ENCODE measurements around the gene PHLDA3.

DNA sequence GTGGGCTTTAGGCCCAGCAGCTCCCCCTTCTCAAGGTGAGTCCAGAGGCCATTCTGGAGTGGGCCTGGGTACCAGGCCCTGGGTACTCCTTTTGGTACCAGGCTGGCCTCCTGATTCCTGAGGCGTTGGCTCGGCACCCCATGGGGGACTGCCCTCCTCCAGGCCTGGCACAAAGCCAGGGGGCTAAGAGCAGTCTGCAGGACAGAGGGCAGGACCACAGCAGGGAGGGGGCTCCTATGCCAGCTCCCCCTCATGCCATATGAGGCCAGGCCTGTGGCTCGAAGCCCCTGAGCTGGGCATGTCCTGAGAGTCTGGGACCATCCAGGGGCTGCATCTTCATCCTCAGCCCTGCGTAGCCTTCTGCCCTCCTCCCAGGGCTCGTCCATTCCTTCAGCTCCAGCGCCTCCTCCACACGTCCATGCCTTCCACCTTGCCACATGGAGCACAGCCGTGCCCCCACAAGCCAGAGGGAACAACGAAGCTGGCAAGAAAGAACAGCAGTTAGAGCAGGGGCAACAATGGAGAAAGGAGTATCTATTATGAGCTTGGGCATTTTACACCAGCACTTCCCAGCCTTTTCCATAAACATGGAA is 3.2 kb downstream of the PHLDA3 start:
- TF ChIP-seq, protein P1, sequence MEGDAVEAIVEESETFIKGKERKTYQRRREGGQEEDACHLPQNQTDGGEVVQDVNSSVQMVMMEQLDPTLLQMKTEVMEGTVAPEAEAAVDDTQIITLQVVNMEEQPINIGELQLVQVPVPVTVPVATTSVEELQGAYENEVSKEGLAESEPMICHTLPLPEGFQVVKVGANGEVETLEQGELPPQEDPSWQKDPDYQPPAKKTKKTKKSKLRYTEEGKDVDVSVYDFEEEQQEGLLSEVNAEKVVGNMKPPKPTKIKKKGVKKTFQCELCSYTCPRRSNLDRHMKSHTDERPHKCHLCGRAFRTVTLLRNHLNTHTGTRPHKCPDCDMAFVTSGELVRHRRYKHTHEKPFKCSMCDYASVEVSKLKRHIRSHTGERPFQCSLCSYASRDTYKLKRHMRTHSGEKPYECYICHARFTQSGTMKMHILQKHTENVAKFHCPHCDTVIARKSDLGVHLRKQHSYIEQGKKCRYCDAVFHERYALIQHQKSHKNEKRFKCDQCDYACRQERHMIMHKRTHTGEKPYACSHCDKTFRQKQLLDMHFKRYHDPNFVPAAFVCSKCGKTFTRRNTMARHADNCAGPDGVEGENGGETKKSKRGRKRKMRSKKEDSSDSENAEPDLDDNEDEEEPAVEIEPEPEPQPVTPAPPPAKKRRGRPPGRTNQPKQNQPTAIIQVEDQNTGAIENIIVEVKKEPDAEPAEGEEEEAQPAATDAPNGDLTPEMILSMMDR (IDR thresholded peaks at IDR 0.05; ENCODE audit: poor library complexity, severe bottlenecking), result no peak
- TF ChIP-seq POLR2AphosphoS5 (IDR thresholded peaks at IDR 0.05) (no peak), EZH2 (IDR thresholded peaks at IDR 0.05; ENCODE audit: borderline replicate concordance, insufficient read depth, low read length, poor library complexity, severe bottlenecking) (no peak), MXI1 (conservative IDR thresholded peaks at IDR 0.05; ENCODE audit: poor library complexity, severe bottlenecking) (no peak), RAD21 (conservative IDR thresholded peaks at IDR 0.05) (no peak), EP300 (conservative IDR thresholded peaks at IDR 0.05; ENCODE audit: poor library complexity, severe bottlenecking) (no peak), TAF1 (IDR thresholded peaks at IDR 0.05; ENCODE audit: low read depth) (no peak), SMC3 (conservative IDR thresholded peaks at IDR 0.05; ENCODE audit: poor library complexity) (no peak)
- TF ChIP-seq, protein P2, sequence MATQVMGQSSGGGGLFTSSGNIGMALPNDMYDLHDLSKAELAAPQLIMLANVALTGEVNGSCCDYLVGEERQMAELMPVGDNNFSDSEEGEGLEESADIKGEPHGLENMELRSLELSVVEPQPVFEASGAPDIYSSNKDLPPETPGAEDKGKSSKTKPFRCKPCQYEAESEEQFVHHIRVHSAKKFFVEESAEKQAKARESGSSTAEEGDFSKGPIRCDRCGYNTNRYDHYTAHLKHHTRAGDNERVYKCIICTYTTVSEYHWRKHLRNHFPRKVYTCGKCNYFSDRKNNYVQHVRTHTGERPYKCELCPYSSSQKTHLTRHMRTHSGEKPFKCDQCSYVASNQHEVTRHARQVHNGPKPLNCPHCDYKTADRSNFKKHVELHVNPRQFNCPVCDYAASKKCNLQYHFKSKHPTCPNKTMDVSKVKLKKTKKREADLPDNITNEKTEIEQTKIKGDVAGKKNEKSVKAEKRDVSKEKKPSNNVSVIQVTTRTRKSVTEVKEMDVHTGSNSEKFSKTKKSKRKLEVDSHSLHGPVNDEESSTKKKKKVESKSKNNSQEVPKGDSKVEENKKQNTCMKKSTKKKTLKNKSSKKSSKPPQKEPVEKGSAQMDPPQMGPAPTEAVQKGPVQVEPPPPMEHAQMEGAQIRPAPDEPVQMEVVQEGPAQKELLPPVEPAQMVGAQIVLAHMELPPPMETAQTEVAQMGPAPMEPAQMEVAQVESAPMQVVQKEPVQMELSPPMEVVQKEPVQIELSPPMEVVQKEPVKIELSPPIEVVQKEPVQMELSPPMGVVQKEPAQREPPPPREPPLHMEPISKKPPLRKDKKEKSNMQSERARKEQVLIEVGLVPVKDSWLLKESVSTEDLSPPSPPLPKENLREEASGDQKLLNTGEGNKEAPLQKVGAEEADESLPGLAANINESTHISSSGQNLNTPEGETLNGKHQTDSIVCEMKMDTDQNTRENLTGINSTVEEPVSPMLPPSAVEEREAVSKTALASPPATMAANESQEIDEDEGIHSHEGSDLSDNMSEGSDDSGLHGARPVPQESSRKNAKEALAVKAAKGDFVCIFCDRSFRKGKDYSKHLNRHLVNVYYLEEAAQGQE (IDR thresholded peaks at IDR 0.05; ENCODE audit: borderline replicate concordance), result no peak
